HL-60 (cell line): Measurements from ENCODE around the gene TYK2. TPM values are rescaled to one million over a fixed set of nuclear protein-coding genes. Genes with fewer than 3 reads are reported as not detected.

Experiments used
- microRNA-seq: library from miRNA; unstranded; fragments of <30 nt; microRNA quantifications from one replicate; pipeline ENCODE4, GENCODE V29; 2018

Gene TYK2

Small RNA genes lying within 50 kb of the gene (microRNA-seq; reads per million reads assigned to microRNA genes)
- gene MIR1181 = not detected
